IMR-90 (cell line): Measurements from ENCODE around the gene PBX3. TPM values are rescaled to one million over a fixed set of nuclear protein-coding genes. Genes with fewer than 3 reads are reported as not detected.
A peak's percentile ranks its signal among the peaks of the same experiment; 100 is the strongest.

ENCODE experiments used
- ATAC-seq: fragments of 200-7000 bp; cut with Tn5 transposase; 2 replicates; pipeline ENCODE4 v1.9.1; 2020; ENCODE audit warnings: low read depth, mild to moderate bottlenecking, moderate library complexity
- BruUV-seq: library from RNA; stranded (reverse); fragments of 400-500 nt; replicated peaks from 2 replicates; lab custom pipeline; 2021; lab: Mats Ljungman, UMichigan
- CTCF ChIA-PET: fragments of 300-600 bp; formaldehyde crosslinking; extraction: SDS; loops from one replicate; lab custom pipeline; 2021; ENCODE audit warnings: antibody characterized with exemption; lab: Yijun Ruan, JAX
- POLR2A ChIA-PET: fragments of 300-600 bp; sonication (Branson Sonifier 250); formaldehyde crosslinking; loops from one replicate; lab custom pipeline; 2022; ENCODE audit warnings: antibody characterized with exemption; ENCODE audit not compliant: unreplicated experiment; lab: Charles Lee
- DNase-seq: peaks from one replicate; pipeline ENCODE4 v3.0.0; 2013
- H2AFZ ChIP-seq: replicated peaks from 2 replicates; pipeline ENCODE3; 2013; ENCODE audit warnings: low read length, mild to moderate bottlenecking; ENCODE audit not compliant: poor library complexity
- H2AK5ac ChIP-seq: 2 replicates; pipeline ENCODE4 v1.6.1; 2013; ENCODE audit warnings: low read depth, low read length, inconsistent platforms
- H2AK9ac ChIP-seq: replicated peaks from 2 replicates; pipeline ENCODE3; 2013; ENCODE audit warnings: mild to moderate bottlenecking, low read depth, low read length, moderate library complexity; ENCODE audit not compliant: poor library complexity
- H2BK120ac ChIP-seq: 2 replicates; pipeline ENCODE4 v1.6.1; 2013; ENCODE audit warnings: low read depth, low read length, inconsistent platforms
- H2BK15ac ChIP-seq: 3 replicates; pipeline ENCODE4 v1.6.1; 2013; ENCODE audit warnings: low read depth, low read length, inconsistent platforms
- H2BK20ac ChIP-seq: 2 replicates; pipeline ENCODE4 v1.6.1; 2013; ENCODE audit warnings: low read depth, mild to moderate bottlenecking, inconsistent platforms, low read length, moderate library complexity
- H2BK5ac ChIP-seq: 2 replicates; pipeline ENCODE4 v1.6.1; 2013; ENCODE audit warnings: mild to moderate bottlenecking, low read depth, low read length, inconsistent platforms; ENCODE audit not compliant: poor library complexity, severe bottlenecking
- H3K14ac ChIP-seq: replicated peaks from 2 replicates; pipeline ENCODE4 v1.6.1; 2013; ENCODE audit warnings: low read depth, low read length, inconsistent platforms
- H3K18ac ChIP-seq: 2 replicates; pipeline ENCODE4 v1.6.1; 2013; ENCODE audit warnings: low read depth, low read length, control low read depth
- H3K23ac ChIP-seq: 2 replicates; pipeline ENCODE4 v1.6.1; 2013; ENCODE audit warnings: low read depth, low read length, inconsistent platforms
- H3K27ac ChIP-seq: 2 replicates; pipeline ENCODE4 v1.5.1; 2013; ENCODE audit warnings: mild to moderate bottlenecking, control low read depth, low read length; ENCODE audit not compliant: insufficient read depth
- H3K27me3 ChIP-seq: 2 replicates; pipeline ENCODE4 v1.6.1; 2013; ENCODE audit warnings: low read length; ENCODE audit not compliant: control insufficient read depth, insufficient read depth
- H3K36me3 ChIP-seq: 2 replicates; pipeline ENCODE4 v1.6.1; 2013; ENCODE audit warnings: low read length, mixed read lengths; ENCODE audit not compliant: control insufficient read depth, insufficient read depth
- H3K4ac ChIP-seq: 2 replicates; pipeline ENCODE4 v1.6.1; 2013; ENCODE audit warnings: low read depth, low read length, inconsistent platforms
- H3K4me1 ChIP-seq: 2 replicates; pipeline ENCODE4 v1.6.1; 2013; ENCODE audit warnings: low read length, mixed read lengths; ENCODE audit not compliant: control insufficient read depth, insufficient read depth
- H3K4me2 ChIP-seq: 2 replicates; pipeline ENCODE4 v1.6.1; 2013; ENCODE audit warnings: low read depth, mild to moderate bottlenecking, control low read depth, low read length, moderate library complexity
- H3K4me3 ChIP-seq: 2 replicates; pipeline ENCODE4 v1.5.1; 2013; ENCODE audit warnings: low read depth, mild to moderate bottlenecking, control low read depth, low read length, moderate library complexity; ENCODE audit not compliant: insufficient read depth
- H3K56ac ChIP-seq: 2 replicates; pipeline ENCODE4 v1.6.1; 2013; ENCODE audit warnings: low read length, inconsistent platforms; ENCODE audit not compliant: insufficient read depth; ENCODE audit errors: extremely low read depth
- H3K79me1 ChIP-seq, 2 experiments: 2 replicates each; pipeline ENCODE4 v1.6.1; 2013; ENCODE audit warnings: low read length in 2 of 2, inconsistent platforms in 1 of 2, low read depth in 1 of 2
- H3K9ac ChIP-seq: 2 replicates; pipeline ENCODE4 v1.6.1; 2013; ENCODE audit warnings: low read depth, low read length, control low read depth
- H3K9me1 ChIP-seq: 2 replicates; pipeline ENCODE4 v1.6.1; 2013; ENCODE audit warnings: low read length, inconsistent platforms; ENCODE audit not compliant: insufficient read depth
- H3K9me3 ChIP-seq: 2 replicates; pipeline ENCODE4 v1.6.1; 2013; ENCODE audit warnings: low read length; ENCODE audit not compliant: control insufficient read depth, insufficient read depth
- H4K20me1 ChIP-seq: 2 replicates; pipeline ENCODE4 v1.6.1; 2013; ENCODE audit warnings: low read length, inconsistent platforms; ENCODE audit not compliant: insufficient read depth
- H4K5ac ChIP-seq: 2 replicates; pipeline ENCODE4 v1.6.1; 2013; ENCODE audit warnings: mild to moderate bottlenecking, low read depth, low read length, control low read depth
- H4K8ac ChIP-seq, 2 experiments: 2 replicates each; pipeline ENCODE4 v1.6.1; 2013; ENCODE audit warnings: low read depth in 2 of 2, low read length in 2 of 2, control low read depth in 1 of 2, inconsistent platforms in 1 of 2
- H4K91ac ChIP-seq: 2 replicates; pipeline ENCODE4 v1.6.1; 2013; ENCODE audit warnings: low read depth, low read length, inconsistent platforms; ENCODE audit not compliant: insufficient read depth
- BHLHE40 ChIP-seq: fragments of 150-350 bp; IDR thresholded peaks from 2 replicates; pipeline ENCODE4 v1.6.1; 2016; ENCODE audit warnings: mild to moderate bottlenecking, low read depth, low read length
- CEBPB ChIP-seq: IDR thresholded peaks from 2 replicates; pipeline ENCODE4 v1.6.1; 2012; ENCODE audit warnings: low read depth, low read length, improper control_type of control experiment
- CHD1 ChIP-seq: IDR thresholded peaks from 2 replicates; pipeline ENCODE4 v1.6.1; 2012; ENCODE audit warnings: low read depth, low read length, improper control_type of control experiment
- ELK1 ChIP-seq: fragments of 150-350 bp; IDR thresholded peaks from 2 replicates; pipeline ENCODE4 v1.6.1; 2016; ENCODE audit warnings: low read depth, mild to moderate bottlenecking, low read length, moderate library complexity, borderline replicate concordance
- FOS ChIP-seq: fragments of 150-350 bp; IDR thresholded peaks from 2 replicates; pipeline ENCODE4 v1.6.1; 2016; ENCODE audit warnings: low read depth, low read length
- MAFK ChIP-seq: IDR thresholded peaks from 2 replicates; pipeline ENCODE4 v1.6.1; 2012; ENCODE audit warnings: low read depth, low read length, improper control_type of control experiment
- MAZ ChIP-seq: IDR thresholded peaks from 2 replicates; pipeline ENCODE4 v1.6.1; 2012; ENCODE audit warnings: low read depth, mild to moderate bottlenecking, low read length, improper control_type of control experiment, moderate library complexity, borderline replicate concordance
- MXI1 ChIP-seq: IDR thresholded peaks from 2 replicates; pipeline ENCODE4 v1.6.1; 2012; ENCODE audit warnings: low read depth, mild to moderate bottlenecking, low read length, moderate library complexity, borderline replicate concordance
- NFE2L2 ChIP-seq: fragments of 150-350 bp; IDR thresholded peaks from 2 replicates; pipeline ENCODE4 v1.6.1; 2016; ENCODE audit warnings: low read depth, mild to moderate bottlenecking, low read length
- POLR2A ChIP-seq: IDR thresholded peaks from 2 replicates; pipeline ENCODE4 v1.6.1; 2012; ENCODE audit warnings: mild to moderate bottlenecking, low read depth, low read length
- RAD21 ChIP-seq: IDR thresholded peaks from 2 replicates; pipeline ENCODE4 v1.6.1; 2012; ENCODE audit warnings: low read length, improper control_type of control experiment
- RCOR1 ChIP-seq: IDR thresholded peaks from 2 replicates; pipeline ENCODE4 v1.6.1; 2012; ENCODE audit warnings: mild to moderate bottlenecking, low read length, improper control_type of control experiment; ENCODE audit not compliant: insufficient replicate concordance
- RFX5 ChIP-seq: IDR thresholded peaks from 2 replicates; pipeline ENCODE4 v1.8.0; 2012; ENCODE audit warnings: low read depth, mild to moderate bottlenecking, low read length, moderate library complexity
- SMC3 ChIP-seq: fragments of 150-350 bp; IDR thresholded peaks from 2 replicates; pipeline ENCODE4 v1.6.1; 2016; ENCODE audit warnings: low read depth, mild to moderate bottlenecking, antibody characterized with exemption, low read length, moderate library complexity
- USF2 ChIP-seq: fragments of 150-350 bp; IDR thresholded peaks from 2 replicates; pipeline ENCODE4 v1.6.1; 2017; ENCODE audit warnings: mild to moderate bottlenecking, antibody characterized with exemption, low read length, low read depth
- WGBS, 2 experiments: methylation state at CpG; one replicate each; pipeline versions ENCODE4 v1.1.5 to v1.1.7; 2013; ENCODE audit warnings: missing lambda C conversion rate in 2 of 2; ENCODE audit not compliant: insufficient read length in 1 of 2; ENCODE audit errors: extremely low coverage in 2 of 2; 5-methylcytosine and 5-hydroxymethylcytosine counted together
- dilution Hi-C: fragments of 300-500 bp; cut with HindIII; formaldehyde crosslinking; loops from one replicate; pipeline ENCODE4 v1.14.3; 2018; ENCODE audit warnings: low sequenced_read_pairs; ENCODE audit not compliant: unreplicated experiment
- in situ Hi-C: fragments of 300-500 bp; cut with MboI; formaldehyde crosslinking; loops from 3 replicates; pipeline ENCODE4 v1.14.3; 2019; ENCODE audit warnings: low sequenced_read_pairs, inconsistent platforms, mixed read lengths
- intact Hi-C: fragments of 100-400 bp; cut with micrococcal nuclease; formaldehyde crosslinking; loops from 2 replicates; pipeline ENCODE4 v1.10.0; 2022
- polyA plus RNA-seq, 3 experiments: library from polyadenylated mRNA; depleted of rRNA; stranded (reverse); fragments of >200 nt; gene quantifications; 2 replicates each; pipeline ENCODE4 v1.2.3, GENCODE V29; 2012; ENCODE audit warnings: low replicate concordance in 1 of 3
- total RNA-seq: library from RNA; depleted of rRNA; stranded (reverse); fragments of >200 nt; gene quantifications from 2 replicates; pipeline ENCODE4 v1.2.3, GENCODE V29; 2012
- TF ChIP-seq, protein P1 (sequence below): conservative IDR thresholded peaks from 2 replicates; pipeline ENCODE4 v1.5.1; 2012; ENCODE audit warnings: mild to moderate bottlenecking, low read depth, low read length, improper control_type of control experiment

Gene PBX3
- total and polyA plus RNA-seq, 2 of the 4 experiments (the other 2 are of a cell fraction): 12.0 to 15.6 TPM

DNA sequence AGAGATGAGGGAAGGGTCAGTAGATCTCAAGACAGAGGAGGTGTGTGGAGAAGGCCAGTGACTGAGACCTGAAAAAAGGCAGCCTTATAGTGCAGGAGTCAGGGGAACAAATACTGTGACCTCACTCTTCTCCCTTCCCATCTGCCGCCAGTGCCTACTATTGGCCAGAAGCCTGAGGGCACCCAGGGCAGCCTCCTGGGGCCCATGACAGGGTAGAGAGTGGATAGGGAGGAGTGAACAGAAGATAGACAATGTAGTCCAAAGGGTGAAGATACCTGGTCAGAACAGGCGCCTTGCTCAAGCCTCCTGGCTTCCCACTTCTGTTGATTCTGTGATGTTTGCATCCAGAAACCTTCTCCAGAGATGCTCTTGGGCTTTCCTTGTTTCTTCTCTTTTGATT is 196.7 kb downstream of the PBX3 start:
- no peak overlapping the region for H3K23ac ChIP-seq
- H4K20me1 ChIP-seq: no peaks in the 10 kb centered on the region
- H2BK15ac ChIP-seq: no peak overlapping the region
- no peak overlapping the region for H4K8ac ChIP-seq
- H2AK5ac ChIP-seq: no peak overlapping the region
- POLR2A ChIA-PET: no interaction called here
- H3K14ac ChIP-seq: no peak overlapping the region; the same call in 1 of the 2 replicates
- intact Hi-C loops: no loop called here
- H2AK9ac ChIP-seq: peak overlapping the region; percentile 45
- no peak overlapping the region for H3K18ac ChIP-seq
- peaks cover 0 to 4% of the 10 kb centered on the region in 2 experiments; a peak in 1 of 4 replicates for H3K79me1 ChIP-seq
- H3K9me1 ChIP-seq: no peaks in the 10 kb centered on the region
- no peaks in the 10 kb centered on the region for H3K27me3 ChIP-seq
- no peak overlapping the region for H2BK20ac ChIP-seq
- no peak overlapping the region for H3K4me3 ChIP-seq
- H3K4me2 ChIP-seq: no peak overlapping the region
- no peak overlapping the region for H4K5ac ChIP-seq
- no peak overlapping the region for H2BK5ac ChIP-seq
- 0 out of 2 replicates have a peak, but pooled peaks cover 2% of the 10 kb centered on the region for H3K9me3 ChIP-seq
- H3K9ac ChIP-seq: no peak overlapping the region
- ATAC-seq (no peak), DNase-seq (no peak)
- no peak overlapping the region for H2AFZ ChIP-seq
- TF ChIP-seq ELK1 (no peak), USF2 (no peak), RAD21 (no peak), MAFK (no peak), CHD1 (no peak), BHLHE40 (no peak), RCOR1 (no peak), CEBPB (no peak), RFX5 (no peak), POLR2A (no peak), FOS (no peak), MXI1 (no peak), MAZ (no peak), SMC3 (no peak), NFE2L2 (no peak)
- TF ChIP-seq, protein P1, sequence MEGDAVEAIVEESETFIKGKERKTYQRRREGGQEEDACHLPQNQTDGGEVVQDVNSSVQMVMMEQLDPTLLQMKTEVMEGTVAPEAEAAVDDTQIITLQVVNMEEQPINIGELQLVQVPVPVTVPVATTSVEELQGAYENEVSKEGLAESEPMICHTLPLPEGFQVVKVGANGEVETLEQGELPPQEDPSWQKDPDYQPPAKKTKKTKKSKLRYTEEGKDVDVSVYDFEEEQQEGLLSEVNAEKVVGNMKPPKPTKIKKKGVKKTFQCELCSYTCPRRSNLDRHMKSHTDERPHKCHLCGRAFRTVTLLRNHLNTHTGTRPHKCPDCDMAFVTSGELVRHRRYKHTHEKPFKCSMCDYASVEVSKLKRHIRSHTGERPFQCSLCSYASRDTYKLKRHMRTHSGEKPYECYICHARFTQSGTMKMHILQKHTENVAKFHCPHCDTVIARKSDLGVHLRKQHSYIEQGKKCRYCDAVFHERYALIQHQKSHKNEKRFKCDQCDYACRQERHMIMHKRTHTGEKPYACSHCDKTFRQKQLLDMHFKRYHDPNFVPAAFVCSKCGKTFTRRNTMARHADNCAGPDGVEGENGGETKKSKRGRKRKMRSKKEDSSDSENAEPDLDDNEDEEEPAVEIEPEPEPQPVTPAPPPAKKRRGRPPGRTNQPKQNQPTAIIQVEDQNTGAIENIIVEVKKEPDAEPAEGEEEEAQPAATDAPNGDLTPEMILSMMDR: no peak
- CTCF ChIA-PET: no interaction called here
- no CpG with 5 or more reads among the region's 2 CpGs for WGBS, 2 experiments
- no peak overlapping the region for H4K91ac ChIP-seq
- H2BK120ac ChIP-seq: no peak overlapping the region
- no peaks in the 10 kb centered on the region; the same call in 1 of the 2 replicates for H3K36me3 ChIP-seq
- in situ Hi-C loops: no loop called here
- H3K27ac ChIP-seq: no peak overlapping the region
- no peak overlapping the region for H3K56ac ChIP-seq
- no TSS peak for BruUV-seq
- no peaks in the 10 kb centered on the region for H3K4me1 ChIP-seq
- dilution Hi-C loops: no loop called here
- no peak overlapping the region for H3K4ac ChIP-seq
